ENCODE measurements around the gene ADAMTS14. TPM values are rescaled to one million over a fixed set of nuclear protein-coding genes. Genes with fewer than 3 reads are reported as not detected.

The ADAMTS14 gene
- total RNA-seq, 2 experiments from 2014 or later: 0.03 TPM; not detected in 1

DNA sequence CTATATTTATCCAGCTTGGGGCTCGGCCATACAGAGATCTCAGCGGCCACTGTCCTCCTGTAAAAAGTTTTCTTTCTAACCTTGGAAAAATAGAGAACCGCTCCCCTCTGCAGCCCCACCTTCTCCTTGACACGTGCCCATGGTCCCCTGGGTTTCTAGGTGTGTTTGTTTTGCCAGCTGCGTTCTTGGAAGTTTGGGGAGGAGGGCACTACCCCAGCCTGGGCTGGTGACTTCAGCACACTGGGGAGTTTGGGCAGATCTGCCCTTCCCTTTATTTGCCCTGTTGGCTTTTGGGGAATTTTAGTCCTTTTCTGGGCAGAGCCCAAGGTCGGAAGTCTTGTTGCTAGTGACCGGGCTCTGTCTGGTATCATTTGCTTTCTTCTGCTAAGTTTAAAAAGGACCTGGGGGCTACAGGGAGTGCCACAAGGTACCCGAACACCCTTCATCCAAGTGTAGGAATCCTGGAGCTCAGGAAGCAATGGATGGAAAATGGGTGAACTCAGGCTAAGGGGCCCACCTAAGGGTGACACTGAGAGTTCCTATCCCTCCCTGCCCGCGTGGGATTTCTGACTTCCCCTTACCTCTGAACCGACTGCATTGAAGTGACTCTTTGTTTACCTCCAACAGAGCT, 1.7 kb downstream of the ADAMTS14 start:
- intact Hi-C loops (cut with micrococcal nuclease; ENCODE audit: unreplicated experiment): no loop called here
- ChIA-PET POLR2A (interaction anchor here (0.6 kb wide), 1 partner anchor 35 kb away, joined by 5 read pairs; no protein-coding TSS in a partner anchor), CTCF (ENCODE audit: unreplicated experiment) (no interaction called here)
- Histone ChIP-seq H3K79me2 (ENCODE audit: insufficient read depth, low read depth, low read length) (no peaks in the 10 kb centered on the region), H2AFZ (ENCODE audit: low read length) (no peak overlapping the region), H3K9me3 (ENCODE audit: low read length) (no peaks in the 10 kb centered on the region), H3K9me2 (ENCODE audit: insufficient read depth, low read length) (no peaks in the 10 kb centered on the region), H3K36me3 (ENCODE audit: insufficient read depth, low read length) (no peaks in the 10 kb centered on the region), H3K4me2 (ENCODE audit: low read length) (no peak overlapping the region), H3K4me3 (ENCODE audit: low read depth, low read length, poor library complexity, severe bottlenecking) (no peak overlapping the region), H3K27ac (ENCODE audit: low read depth, low read length, poor library complexity, severe bottlenecking) (no peak overlapping the region), H3K4me1 (ENCODE audit: insufficient read depth, low read length, poor library complexity, severe bottlenecking) (no peaks in the 10 kb centered on the region), H4K20me1 (ENCODE audit: insufficient read depth, low read length) (no peaks in the 10 kb centered on the region)
- TF ChIP-seq, protein P1, sequence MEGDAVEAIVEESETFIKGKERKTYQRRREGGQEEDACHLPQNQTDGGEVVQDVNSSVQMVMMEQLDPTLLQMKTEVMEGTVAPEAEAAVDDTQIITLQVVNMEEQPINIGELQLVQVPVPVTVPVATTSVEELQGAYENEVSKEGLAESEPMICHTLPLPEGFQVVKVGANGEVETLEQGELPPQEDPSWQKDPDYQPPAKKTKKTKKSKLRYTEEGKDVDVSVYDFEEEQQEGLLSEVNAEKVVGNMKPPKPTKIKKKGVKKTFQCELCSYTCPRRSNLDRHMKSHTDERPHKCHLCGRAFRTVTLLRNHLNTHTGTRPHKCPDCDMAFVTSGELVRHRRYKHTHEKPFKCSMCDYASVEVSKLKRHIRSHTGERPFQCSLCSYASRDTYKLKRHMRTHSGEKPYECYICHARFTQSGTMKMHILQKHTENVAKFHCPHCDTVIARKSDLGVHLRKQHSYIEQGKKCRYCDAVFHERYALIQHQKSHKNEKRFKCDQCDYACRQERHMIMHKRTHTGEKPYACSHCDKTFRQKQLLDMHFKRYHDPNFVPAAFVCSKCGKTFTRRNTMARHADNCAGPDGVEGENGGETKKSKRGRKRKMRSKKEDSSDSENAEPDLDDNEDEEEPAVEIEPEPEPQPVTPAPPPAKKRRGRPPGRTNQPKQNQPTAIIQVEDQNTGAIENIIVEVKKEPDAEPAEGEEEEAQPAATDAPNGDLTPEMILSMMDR (conservative IDR thresholded peaks at IDR 0.05; ENCODE audit: low read length): no peak
- TF ChIP-seq EZH2phosphoT487 (IDR thresholded peaks at IDR 0.05; ENCODE audit: borderline replicate concordance, low read depth, low read length): no peak
- DNase-seq (ENCODE audit: low spot score): no peak
- no TSS peak for BruUV-seq (replicated peaks)

DNA sequence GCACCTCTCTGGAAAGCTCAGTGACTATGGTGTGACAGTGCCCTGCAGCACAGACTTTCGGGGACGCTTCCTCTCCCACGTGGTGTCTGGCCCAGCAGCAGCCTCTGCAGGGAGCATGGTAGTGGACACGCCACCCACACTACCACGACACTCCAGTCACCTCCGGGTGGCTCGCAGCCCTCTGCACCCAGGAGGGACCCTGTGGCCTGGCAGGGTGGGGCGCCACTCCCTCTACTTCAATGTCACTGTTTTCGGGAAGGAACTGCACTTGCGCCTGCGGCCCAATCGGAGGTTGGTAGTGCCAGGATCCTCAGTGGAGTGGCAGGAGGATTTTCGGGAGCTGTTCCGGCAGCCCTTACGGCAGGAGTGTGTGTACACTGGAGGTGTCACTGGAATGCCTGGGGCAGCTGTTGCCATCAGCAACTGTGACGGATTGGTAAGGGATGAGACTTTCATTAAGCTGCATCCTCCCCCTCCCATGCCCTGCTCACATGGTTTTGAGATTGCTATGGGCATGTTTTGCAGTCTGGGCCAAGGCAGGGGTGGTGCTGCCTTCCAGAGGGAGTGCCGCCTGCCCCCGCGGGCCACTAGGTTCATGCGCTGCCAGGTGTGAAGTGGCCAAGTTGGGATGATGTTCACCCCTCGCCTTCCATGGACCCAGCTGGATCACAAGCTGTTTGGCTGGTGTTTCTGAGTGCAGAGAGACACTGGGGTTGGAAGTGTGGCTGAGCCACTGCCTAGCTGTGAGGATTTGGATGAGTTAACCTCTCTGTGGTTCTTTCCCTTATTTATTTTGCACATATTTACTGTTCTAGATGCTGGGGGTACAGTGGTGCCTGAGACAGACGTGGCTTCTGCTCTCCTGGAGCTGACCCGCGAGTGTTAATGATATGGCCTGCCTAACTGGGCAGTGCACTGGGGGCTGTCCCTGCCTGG, 2.5 kb downstream of the ADAMTS14 start:
- ChIA-PET CTCF (ENCODE audit: unreplicated experiment) (no interaction called here), POLR2A (no interaction called here)
- Histone ChIP-seq H3K4me3 (ENCODE audit: low read depth, low read length, poor library complexity, severe bottlenecking) (no peak overlapping the region), H2AFZ (ENCODE audit: low read length) (no peak overlapping the region), H3K9me3 (ENCODE audit: low read length) (no peaks in the 10 kb centered on the region), H3K9me2 (ENCODE audit: insufficient read depth, low read length) (no peaks in the 10 kb centered on the region), H3K79me2 (ENCODE audit: insufficient read depth, low read depth, low read length) (no peaks in the 10 kb centered on the region), H3K27ac (ENCODE audit: low read depth, low read length, poor library complexity, severe bottlenecking) (no peak overlapping the region), H3K36me3 (ENCODE audit: insufficient read depth, low read length) (no peaks in the 10 kb centered on the region), H3K4me1 (ENCODE audit: insufficient read depth, low read length, poor library complexity, severe bottlenecking) (no peaks in the 10 kb centered on the region), H4K20me1 (ENCODE audit: insufficient read depth, low read length) (no peaks in the 10 kb centered on the region), H3K4me2 (ENCODE audit: low read length) (no peak overlapping the region)
- DNase-seq (ENCODE audit: low spot score): no peak
- intact Hi-C loops (cut with micrococcal nuclease; ENCODE audit: unreplicated experiment): no loop called here
- no TSS peak for BruUV-seq (replicated peaks)
- TF ChIP-seq, protein P1 (conservative IDR thresholded peaks at IDR 0.05; ENCODE audit: low read length): no peak
- no peak for TF ChIP-seq EZH2phosphoT487 (IDR thresholded peaks at IDR 0.05; ENCODE audit: borderline replicate concordance, low read depth, low read length)

Measured in OCI-LY7 (cell line).